Nephron (organoid): ENCODE results near the gene ARL8B.
A peak's percentile ranks its signal among the peaks of the same experiment; 100 is the strongest.

Experiments used
- H3K27ac Mint-ChIP-seq, 3 experiments: 2 replicates each; pipeline ENCODE4 v1.8.0; 2020; ENCODE audit warnings: mixed read lengths in 3 of 3, mild to moderate bottlenecking in 2 of 3, moderate library complexity in 1 of 3
- H3K27me3 Mint-ChIP-seq: 2 replicates; pipeline ENCODE4 v1.8.0; 2021; ENCODE audit warnings: low read depth, mild to moderate bottlenecking, moderate library complexity, mixed read lengths
- H3K36me3 Mint-ChIP-seq: 2 replicates; pipeline ENCODE4 v1.8.0; 2020; ENCODE audit warnings: low read depth, mixed read lengths
- H3K4me1 Mint-ChIP-seq: 2 replicates; pipeline ENCODE4 v1.8.0; 2020; ENCODE audit warnings: mixed read lengths
- H3K4me3 Mint-ChIP-seq, 3 experiments: 2 replicates each; pipeline ENCODE4 v1.8.0; 2020; ENCODE audit warnings: mild to moderate bottlenecking in 3 of 3, mixed read lengths in 3 of 3, moderate library complexity in 2 of 3
- H3K9me3 Mint-ChIP-seq: 2 replicates; pipeline ENCODE4 v1.8.0; 2020; ENCODE audit warnings: mixed read lengths
- CTCF ChIP-seq, 3 experiments: fragments of 200-600 bp; sonication (generic); IDR thresholded peaks; one replicate each; pipeline ENCODE4 v1.5.0; 2021; ENCODE audit warnings: antibody characterized with exemption in 3 of 3; ENCODE audit not compliant: unreplicated experiment in 3 of 3

ARL8B gene

GRCh38 chr3:5116538-5116937 is 5.6 kb upstream of the ARL8B start:
- Mint-ChIP-seq H3K27me3 (no peaks in the 10 kb centered on the region), H3K27ac (no peak overlapping the region), H3K9me3 (peaks cover 6% of the 10 kb centered on the region), H3K36me3 (no peaks in the 10 kb centered on the region), H3K4me1 (no peaks in the 10 kb centered on the region), H3K4me3 (no peak overlapping the region)
- TF ChIP-seq CTCF (IDR thresholded peaks at IDR 0.05; ENCODE audit: unreplicated experiment in 3 of 3), result no peak

- H3K4me3 Mint-ChIP-seq, result no peak overlapping the region
Observed at GRCh38 chr3:5120446-5120845, 1.6 kb upstream of the ARL8B start.

GRCh38 chr3:5122741-5123706 is 932 bp downstream of the ARL8B start:
- peaks cover 25% of the 10 kb centered on the region for H3K4me1 Mint-ChIP-seq
- peaks cover 3% of the 10 kb centered on the region for H3K36me3 Mint-ChIP-seq
- peak overlapping the region; percentile 21 to 67 (median 42) for H3K27ac Mint-ChIP-seq
- no peaks in the 10 kb centered on the region for H3K9me3 Mint-ChIP-seq
- no peak for TF ChIP-seq CTCF (IDR thresholded peaks at IDR 0.05; ENCODE audit: unreplicated experiment in 3 of 3)
- peak overlapping the region; percentile 89 to 97 (median 95) for H3K4me3 Mint-ChIP-seq
- H3K27me3 Mint-ChIP-seq, result no peaks in the 10 kb centered on the region

More at GRCh38 chr3:5120446-5120845, 1.6 kb upstream of the ARL8B start:
- Mint-ChIP-seq H3K4me1 (peaks cover 25% of the 10 kb centered on the region), H3K27me3 (no peaks in the 10 kb centered on the region), H3K27ac (no peak overlapping the region), H3K9me3 (peaks cover 5% of the 10 kb centered on the region), H3K36me3 (no peaks in the 10 kb centered on the region)
- TF ChIP-seq CTCF (IDR thresholded peaks at IDR 0.05; ENCODE audit: unreplicated experiment in 3 of 3), result no peak

- H3K27me3 Mint-ChIP-seq, result no peaks in the 10 kb centered on the region
- H3K9me3 Mint-ChIP-seq, result no peaks in the 10 kb centered on the region
- no peak overlapping the region for H3K27ac Mint-ChIP-seq
- no peak for TF ChIP-seq CTCF (IDR thresholded peaks at IDR 0.05; ENCODE audit: unreplicated experiment in 3 of 3)
- H3K4me3 Mint-ChIP-seq, result peak overlapping the region; percentile 73 to 95 (median 83)
- peaks cover 25% of the 10 kb centered on the region for H3K4me1 Mint-ChIP-seq
- peaks cover 3% of the 10 kb centered on the region for H3K36me3 Mint-ChIP-seq
Observed at GRCh38 chr3:5123937-5124336, 1.8 kb downstream of the ARL8B start.

- Mint-ChIP-seq H3K9me3 (no peaks in the 10 kb centered on the region), H3K4me3 (no peak overlapping the region), H3K27ac (no peak overlapping the region), H3K36me3 (peaks cover 13% of the 10 kb centered on the region), H3K27me3 (no peaks in the 10 kb centered on the region), H3K4me1 (peaks cover 25% of the 10 kb centered on the region)
- no peak for TF ChIP-seq CTCF (IDR thresholded peaks at IDR 0.05; ENCODE audit: unreplicated experiment in 3 of 3)
Observed at GRCh38 chr3:5126586-5126985, 4.5 kb downstream of the ARL8B start.
